Esophagus muscularis mucosa (tissue), 2 donors: ENCODE measurements around the gene ZBTB32.

Source experiments
- POLR2A ChIP-seq: fragments of 450-650 bp; IDR thresholded peaks from one replicate; pipeline ENCODE4 v1.6.1; 2017; ENCODE audit warnings: antibody characterized with exemption, moderate library complexity, mild to moderate bottlenecking, low read depth
- POLR2AphosphoS5 ChIP-seq, 2 donors: sonication (generic); formaldehyde crosslinking; IDR thresholded peaks; one replicate each; pipeline ENCODE4 v1.6.1; 2017; ENCODE audit warnings: antibody characterized with exemption in 2 of 2

GRCh38 chr19:35710784-35711723 is 6.7 kb downstream of the ZBTB32 start:
- TF ChIP-seq POLR2A (no peak), POLR2AphosphoS5 (IDR thresholded peaks at IDR 0.05) (no peak)
